CD4-positive, alpha-beta T cell treated with Interleukin-6 at 100 ng/mL for 8 hours (primary cell): Measurements from ENCODE around the gene UFD1.

Experiments
- DNase-seq: peaks from one replicate; pipeline ENCODE4 v3.0.0-alpha.2; 2020; ENCODE audit warnings: mixed read lengths, low spot score

UFD1 gene, protein sequence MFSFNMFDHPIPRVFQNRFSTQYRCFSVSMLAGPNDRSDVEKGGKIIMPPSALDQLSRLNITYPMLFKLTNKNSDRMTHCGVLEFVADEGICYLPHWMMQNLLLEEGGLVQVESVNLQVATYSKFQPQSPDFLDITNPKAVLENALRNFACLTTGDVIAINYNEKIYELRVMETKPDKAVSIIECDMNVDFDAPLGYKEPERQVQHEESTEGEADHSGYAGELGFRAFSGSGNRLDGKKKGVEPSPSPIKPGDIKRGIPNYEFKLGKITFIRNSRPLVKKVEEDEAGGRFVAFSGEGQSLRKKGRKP

DNA sequence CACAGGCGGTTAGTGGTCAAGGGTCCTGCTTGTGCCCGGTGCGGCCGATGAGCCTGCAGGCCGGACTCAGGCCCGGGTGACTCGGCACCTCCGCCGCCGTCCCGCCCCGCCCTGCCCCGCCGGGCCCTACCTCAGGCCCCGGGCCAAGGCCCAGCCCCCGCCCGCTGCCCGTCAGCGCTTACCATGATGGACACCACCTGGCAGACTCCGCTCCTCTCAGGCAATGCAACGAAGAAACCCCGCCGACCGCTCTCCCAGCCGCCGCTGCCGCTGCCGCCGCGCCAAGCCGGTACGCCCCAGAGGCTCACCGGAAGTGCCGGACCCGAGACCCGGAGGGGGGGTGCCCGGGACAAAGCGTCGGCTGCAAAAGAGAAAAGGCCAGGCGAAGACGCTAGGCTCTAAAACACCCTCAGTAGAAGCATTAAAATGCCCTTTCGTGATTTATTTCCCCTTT, at the start of gene UFD1:
TSS of gene UFD1 (minus strand) at position 293 of the 454 bp plus-strand sequence. CDS start at position 185, 108 bp downstream.
- peak; percentile 64 for DNase-seq

DNA sequence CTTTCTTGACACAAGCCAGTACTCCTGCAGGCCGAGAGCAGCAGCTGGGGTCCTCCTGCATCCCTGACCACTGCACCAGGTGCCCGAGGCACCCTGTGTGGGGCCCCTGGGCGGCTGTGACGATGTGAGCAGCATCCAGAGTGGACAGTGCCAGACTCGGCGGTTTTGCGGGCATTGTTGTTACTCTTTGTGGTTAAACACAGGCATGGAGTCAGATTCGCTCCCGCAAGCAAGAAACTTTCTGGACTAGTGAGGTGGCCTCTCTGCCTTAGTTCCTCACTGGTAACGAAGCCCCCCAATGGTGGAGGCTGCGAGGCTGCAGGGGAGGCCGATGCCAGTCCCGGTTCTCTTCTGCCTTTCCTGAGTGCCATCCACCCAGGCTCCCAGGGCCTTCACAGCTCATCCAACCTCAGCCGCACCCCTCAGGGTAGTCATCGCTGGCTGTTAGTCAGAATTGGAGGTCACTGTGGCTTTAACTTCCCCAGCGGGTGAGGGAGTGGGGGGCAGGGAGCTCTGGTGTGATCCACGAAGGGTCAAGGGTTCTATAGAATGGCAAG, 48.9 kb upstream of the UFD1 start:
- no peak for DNase-seq

DNA sequence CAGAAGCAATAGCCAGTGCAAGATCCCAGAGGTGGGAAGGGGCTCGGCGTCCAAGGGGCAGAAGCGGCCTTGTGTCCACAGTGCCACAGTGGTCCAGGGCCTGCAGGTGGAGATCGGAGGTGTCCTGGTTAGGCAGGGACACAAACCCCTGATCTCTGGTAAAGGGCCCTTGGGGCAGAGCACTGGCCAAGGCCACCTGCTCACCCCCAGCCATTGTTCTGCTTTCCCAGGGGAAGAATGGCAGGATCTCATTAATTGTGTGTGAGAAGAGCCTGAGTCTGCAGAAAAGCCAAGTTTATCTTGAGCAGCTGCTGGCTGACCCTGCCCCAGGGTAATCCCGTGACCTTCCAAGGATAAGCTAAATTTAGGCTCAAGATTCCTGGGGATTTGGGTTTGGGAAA, 48.3 kb upstream of the UFD1 start:
- DNase-seq: no peak

DNA sequence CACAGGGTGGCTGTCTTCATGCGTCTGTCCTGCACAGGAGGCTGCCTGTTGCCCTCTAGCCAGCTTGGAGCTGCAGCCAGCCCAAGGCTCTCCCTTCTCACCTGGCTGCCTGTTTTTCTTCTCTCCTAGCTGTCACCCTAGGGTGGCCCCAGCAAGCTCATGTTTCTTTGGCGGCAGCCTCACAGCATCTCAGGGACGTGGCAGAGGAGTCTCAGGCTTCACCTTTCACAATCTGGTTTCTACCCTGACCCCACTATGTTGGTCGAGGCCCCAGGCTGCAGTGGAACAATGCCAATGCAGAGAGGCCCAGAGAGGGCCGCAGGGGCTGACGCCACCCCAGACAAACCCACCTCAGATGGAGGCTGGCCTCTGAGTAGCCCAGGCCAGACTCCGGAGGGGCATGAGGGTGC, 47.7 kb upstream of the UFD1 start:
- no peak for DNase-seq

DNA sequence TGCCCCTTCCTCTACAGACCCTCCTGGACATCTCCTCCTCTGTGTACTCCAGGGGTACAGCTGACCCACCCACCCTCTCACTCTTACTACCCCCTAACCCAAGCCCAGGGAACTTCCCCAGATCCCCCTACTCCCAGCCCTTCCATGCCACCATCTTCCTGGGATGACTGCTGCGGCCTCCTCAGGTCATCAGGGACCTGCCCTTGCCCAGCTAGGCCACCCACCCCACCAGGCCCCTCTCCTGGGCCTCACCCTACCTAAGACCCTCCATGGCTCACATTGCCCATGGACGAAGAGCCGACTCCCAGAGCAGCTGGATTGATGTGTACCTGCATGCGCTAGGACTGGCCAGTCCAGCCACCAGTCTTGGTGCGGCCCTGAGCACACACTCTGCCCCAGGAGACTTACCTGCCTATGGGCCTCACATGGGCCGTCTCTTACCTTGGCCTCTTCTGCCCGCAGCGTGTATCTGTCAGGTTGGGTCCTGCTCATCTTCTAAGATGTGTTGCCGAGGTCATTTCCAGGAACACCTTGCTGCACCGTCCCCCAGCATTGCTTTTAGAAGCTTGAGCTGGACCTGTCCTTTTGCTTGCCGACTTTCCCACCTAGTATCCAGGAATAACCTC, 47.2 kb upstream of the UFD1 start:
- DNase-seq: no peak

DNA sequence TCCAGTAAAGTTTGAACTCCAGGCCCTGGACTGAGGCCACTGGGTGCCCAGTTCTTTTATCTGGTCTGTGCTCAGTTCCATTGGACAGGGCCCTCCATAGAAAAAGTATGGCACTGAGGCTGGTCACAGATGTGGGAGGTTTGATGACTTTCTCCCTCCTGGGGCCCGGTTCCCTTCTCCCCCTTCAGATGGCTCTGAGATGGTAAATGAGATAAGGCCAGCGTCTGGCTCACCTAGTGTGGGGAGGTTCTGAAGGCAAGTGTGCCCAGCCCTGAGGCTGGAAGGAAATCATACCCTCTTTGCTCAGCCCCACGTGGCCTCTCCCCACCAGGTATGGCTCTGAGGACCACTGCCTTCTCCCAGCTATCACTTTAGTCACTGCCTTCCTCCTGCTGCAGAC, 46.7 kb upstream of the UFD1 start:
- no peak for DNase-seq

DNA sequence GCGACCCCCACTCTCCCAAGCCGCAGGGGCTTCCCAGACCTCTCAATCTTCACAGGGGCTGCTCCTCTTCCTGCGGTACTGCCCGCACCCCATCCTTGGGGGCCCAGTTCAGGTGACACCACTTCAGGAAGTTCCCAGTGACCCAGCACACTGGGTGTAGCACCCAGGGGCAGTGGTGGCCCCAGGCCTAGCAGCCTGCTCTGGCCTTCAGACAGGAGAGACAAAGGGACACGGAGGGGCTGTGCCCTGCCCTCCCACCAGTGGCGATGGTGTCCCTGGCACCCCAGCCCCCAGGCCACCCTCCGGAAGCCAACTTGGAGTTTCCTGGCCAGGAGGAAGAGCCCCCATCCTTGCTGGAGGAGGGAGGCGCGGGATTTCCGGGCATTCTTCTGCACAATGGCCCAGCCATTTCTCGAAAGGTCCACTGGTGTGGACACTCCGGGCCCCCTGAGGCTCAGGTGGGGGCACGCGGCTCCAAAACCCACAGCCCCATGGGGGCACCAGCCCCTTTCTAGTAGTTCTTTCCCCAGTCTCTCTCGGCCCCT, 46.2 kb upstream of the UFD1 start:
- no peak for DNase-seq

DNA sequence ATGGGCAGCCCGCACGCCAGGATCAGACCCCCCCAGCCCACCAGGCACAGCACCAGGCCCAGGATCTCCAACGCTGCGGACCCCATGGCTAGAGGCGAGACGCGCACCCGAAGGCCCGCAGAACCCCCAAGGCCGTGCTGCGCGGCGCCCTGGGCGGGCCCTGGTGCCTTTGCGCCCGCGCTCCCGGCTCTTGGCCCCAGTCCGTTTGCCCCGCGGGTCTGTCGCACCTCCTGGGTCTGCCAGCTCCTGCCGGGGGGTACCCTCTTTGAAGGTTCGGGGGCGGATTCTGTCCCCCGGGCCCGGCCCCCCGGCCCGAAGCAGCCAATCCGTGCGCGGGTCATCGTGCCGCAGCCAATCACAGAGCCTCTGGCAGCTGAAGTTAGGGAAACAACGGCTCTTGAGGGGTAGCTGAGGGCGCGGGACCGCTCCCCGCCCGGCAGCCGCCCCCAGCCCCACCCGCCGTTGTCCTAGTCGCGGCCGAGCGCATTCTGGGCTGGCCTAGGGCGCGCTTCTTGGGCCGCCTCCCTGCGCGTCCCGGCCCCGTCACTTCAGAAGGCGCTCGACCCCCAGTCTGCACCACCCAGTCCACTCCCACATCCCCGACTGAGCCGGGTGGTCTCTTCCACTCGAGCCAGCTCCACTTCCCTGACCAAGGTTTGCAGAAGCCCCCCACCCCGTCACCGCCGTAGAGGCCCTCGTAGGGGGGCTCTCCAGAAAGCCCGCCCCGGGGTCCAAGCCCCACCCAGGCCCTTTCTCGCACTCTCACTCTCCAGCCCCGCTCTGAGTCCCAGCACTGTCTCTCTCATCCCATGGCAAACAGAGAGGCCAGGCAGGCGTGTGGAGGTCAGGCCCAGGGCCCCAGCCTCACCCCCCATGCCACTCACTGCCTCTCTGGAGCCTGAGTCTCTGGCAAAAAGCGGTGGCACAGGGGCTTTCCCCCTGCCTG, 45.5 kb upstream of the UFD1 start, which contains the start of gene CLDN5:
TSS of gene CLDN5 (minus strand) at position 241 of the 946 bp plus-strand sequence. CDS start at position 86, 155 bp downstream.
- no peak for DNase-seq

DNA sequence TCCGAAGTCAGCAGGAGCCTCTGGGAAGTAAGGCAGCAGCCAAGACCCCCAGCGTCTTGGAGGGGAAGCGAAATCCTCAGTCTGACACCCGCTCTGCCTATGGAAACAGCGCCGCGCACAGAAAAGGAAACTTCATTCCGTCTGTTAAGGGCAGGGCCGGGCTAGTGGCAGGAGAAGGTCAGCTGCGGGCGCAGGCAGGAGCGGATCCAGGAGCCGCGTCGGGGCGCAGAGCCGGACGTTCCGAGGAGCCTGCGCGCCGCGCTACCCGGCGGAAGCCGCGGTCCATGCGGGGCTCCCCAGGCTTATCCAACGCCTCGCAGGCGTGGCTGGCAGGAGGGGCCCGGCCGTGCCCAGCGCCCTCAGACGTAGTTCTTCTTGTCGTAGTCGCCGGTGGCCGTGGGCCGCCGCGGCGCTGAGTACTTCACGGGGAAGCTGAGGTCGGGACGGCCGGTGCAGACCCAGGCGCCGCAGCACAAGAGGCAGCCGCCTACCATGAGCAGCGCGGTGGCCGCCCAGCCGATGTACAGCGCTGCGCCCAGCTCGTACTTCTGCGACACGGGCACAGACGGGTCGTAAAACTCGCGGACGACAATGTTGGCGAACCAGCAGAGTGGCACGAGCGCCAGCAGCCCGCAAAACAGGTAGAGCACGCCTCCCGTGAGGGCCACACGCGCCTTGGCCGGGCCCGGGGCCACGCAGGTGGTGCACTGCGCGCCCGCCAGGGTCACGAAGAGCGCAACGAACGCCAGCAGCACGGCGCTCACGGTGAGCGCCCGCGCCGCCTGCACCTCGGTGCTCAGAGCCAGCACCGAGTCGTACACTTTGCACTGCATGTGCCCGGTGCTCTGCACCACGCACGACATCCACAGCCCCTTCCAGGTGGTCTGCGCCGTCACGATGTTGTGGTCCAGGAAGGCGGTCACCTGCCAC, 44.5 kb upstream of the UFD1 start:
- no peak for DNase-seq

DNA sequence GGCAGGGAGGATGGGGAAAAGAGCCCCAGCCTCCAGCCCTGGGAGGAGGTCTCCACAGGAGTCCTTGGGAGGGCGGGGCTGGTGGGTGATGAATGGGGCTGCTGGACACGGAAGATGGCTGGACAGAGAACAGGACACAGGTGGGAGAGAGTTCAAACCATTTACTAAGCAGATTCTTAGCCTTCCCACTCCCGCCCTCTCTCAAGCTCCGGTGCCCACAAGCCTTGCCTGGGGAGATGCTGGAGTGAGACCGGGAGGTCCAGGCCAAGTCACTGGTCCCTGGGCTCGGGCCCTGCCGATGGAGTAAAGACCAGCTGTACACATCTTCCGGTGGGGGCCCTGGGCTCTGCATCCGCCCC, 43.9 kb upstream of the UFD1 start:
- no peak for DNase-seq

DNA sequence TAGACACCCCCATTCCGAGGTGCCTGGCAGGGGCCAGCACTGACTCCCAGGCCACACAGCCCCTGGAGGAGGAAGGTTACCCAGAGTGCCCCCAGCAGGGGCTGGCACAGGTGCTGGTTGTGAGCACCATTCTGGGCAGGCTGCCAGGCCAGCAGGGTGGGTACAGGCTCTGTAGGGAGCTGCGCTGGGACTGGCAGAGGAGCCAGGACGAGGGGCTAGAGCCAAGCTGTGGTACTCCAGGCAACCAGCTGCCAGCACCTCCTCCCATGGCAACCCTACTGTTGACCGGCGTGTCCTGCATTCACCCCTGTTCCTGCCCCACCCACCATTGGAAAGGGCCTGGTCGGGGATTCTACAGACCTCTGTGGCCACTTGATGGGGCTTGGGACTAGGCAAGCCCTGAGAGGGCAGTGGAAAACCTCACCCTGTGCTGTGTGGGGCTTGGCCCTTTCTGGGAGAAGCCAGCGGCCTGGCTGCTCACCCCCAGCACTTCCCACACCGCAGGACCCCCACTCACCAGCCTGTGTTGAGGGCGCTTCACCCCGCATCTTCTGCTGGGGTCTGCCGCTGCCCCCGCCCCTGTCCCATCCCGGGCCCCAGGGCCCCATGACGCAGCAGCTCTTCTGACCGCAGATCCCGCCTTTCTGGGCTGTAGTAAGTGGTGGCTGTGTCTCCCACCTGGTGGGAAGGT, 43.3 kb upstream of the UFD1 start:
- no peak for DNase-seq

DNA sequence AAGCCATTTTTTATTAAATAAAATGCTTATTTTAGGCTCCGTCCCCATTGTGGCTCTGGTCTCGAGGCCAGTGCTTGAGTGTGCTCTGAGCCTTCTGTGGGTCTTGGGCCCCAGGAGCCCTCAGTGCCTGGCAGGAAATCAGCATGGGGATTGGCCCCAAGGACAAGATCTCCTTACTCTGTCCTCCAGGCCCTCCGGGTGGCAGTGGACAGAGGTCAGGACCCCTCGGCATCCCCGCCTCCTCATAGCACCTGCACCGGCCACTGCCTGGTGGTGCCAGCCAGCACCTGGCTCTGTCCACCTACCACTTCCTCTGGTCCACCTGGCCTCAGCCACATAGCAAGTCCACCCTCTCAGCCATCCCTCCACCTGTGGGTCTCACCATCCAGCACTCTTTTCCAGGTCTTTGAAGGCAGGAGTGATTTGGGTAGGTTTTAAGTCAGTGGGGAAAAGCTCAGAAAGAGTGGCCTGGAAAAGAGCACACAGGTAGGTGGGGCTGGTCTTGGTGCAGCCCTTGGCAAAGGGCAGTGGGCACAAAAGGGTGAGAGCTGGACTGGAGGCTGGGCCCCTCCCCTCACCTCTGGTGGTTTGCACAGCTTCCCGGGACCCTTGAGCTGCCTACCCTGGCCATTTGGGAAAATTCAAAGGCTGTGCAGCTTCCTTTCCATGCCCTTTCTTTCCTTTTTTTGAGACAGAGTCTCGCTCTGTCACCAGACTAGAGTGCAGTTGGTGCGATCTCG, 41.7 kb upstream of the UFD1 start:
- no peak for DNase-seq

DNA sequence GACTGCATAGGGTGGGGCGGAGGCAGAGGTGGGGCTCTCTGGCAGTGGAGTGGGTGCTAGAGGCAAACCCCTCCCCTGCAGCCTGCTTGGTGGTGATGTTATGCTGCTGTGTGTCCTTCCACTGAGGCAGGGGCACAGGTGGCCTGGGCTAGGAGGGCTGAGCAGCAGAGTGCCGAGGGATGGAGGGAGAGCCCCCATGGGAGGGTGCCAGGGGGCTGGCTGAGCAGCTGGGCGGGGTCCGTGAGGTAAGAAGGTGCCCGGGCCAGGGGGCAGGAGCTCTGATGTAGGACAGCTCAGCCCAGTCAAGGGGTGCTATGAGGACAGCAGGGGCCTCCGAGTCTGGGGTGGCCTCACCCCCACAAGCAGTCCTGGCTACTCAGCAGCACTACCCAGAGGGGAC, 41.0 kb upstream of the UFD1 start:
- no peak for DNase-seq

DNA sequence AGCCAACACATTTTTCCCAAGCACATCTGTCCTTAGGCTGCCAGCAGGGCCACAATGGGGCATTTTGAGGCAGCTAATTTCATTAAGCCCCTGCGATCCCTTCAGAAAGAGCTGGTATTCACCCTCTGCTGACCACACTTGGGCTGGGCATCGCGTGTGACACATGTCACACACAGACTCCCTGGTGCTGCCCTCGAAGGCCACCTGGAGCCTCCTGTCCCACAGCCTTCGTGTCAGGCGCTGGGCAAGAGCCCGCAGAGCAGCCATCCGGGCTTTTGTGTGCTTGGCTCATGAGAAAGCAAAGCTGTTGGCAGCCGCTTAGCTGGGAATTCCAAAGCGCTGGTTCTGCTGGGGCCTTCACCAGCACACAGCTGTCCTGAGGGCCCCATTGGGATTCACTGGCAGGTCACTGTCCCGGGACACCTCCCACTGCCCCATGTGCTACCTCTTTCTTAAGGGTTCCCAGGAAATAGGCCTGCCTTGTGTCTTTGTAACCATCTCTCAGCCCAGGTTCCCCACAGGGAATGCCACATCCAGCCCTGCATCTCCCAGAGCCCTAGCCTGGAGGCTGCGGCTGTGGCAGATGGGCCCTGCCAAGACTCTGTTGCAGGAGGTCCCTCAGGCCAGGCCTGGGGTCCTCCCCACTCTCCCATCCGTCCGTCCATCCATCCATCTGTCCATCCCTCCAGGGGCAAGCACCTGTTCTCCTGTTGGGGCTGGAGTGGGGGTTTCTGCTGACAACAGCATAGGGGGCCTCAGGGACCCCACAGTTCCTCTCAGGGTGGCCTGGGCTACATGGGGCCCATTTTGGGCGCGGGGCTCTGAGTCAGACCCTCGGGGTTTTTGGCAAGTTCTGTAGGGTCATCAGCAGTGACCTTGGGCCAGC, 40.3 kb upstream of the UFD1 start:
- no peak for DNase-seq

DNA sequence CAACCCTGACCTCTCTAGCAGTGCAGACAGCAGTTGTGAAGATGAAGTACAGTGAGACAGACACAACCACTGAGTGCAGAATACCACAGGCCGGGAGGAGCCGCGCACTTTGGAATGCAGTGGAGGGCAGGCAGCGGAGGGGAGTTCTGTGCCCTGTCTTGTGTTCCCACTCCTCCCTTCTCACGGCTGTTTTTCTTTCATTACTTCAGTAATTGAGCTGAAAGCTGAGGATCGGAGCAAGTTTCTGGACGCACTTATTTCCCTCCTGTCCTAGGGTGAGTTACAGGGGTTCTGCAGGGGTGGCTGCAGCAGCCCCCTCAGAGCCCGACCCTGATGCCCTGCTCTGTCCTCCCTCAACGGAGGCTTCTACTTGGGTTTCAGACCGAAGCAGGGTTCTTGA, 39.6 kb upstream of the UFD1 start:
- DNase-seq: no peak

DNA sequence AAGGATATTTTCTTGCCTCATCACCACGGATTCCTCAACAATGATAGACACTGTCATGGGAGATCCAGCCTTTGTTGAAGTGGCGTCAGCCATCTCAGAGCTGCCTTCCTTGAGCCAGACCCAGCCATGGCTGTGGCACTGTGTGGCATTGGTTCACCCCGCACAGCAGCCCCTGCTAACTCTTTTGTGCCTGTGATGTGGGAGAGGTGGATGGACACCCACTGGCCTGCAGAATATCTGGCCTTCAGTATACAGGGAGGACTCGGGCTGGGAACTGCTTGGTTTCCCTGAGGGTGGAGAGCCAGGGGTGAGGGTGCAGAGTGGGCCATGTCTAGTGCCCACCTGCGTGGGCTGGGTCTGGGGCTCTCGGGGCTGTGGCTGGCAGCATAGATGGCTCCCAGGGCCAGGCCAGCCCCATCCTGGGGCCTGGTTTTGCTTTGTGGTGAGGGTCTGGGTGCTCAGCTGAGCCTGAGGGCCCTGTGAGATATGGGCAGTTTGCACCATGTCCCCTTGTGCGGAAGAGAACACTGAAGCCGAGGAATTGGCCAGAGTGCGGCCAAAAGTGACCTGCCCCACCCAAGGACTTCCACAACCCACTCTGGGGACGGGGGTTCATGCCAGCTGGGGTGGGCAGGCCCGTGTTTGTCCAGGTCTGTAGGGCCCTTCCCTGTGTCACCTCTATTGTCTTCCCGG, 39.1 kb upstream of the UFD1 start:
- no peak for DNase-seq

DNA sequence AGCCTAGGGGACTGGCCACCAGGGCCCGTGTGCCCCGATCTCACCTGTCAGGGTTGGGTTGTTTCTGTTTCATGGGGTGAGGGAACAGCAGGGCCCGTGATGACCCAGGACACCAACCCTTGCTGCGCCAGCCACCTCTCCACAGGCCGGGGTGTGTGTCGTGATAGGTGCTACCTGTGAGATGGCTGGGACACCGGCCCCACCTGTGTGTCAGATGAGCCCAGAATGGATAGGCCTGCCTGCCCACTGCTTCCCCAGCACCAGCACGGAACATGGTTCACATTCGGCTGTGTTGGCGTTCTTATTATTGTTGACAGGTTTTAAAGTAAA, 38.1 kb upstream of the UFD1 start:
- no peak for DNase-seq
